Smooth muscle cell of bladder (primary cell): ENCODE measurements around the gene DHX58. TPM values are rescaled to one million over a fixed set of nuclear protein-coding genes. Genes with fewer than 3 reads are reported as not detected.

Experiments
- total RNA-seq: library from RNA; depleted of rRNA; stranded (reverse); fragments of >200 nt; gene quantifications from 2 replicates; pipeline ENCODE4 v1.2.3, GENCODE V29; 2014

DHX58 gene
- 9.8 and 10.5 TPM in 2 replicates for total RNA-seq

DNA sequence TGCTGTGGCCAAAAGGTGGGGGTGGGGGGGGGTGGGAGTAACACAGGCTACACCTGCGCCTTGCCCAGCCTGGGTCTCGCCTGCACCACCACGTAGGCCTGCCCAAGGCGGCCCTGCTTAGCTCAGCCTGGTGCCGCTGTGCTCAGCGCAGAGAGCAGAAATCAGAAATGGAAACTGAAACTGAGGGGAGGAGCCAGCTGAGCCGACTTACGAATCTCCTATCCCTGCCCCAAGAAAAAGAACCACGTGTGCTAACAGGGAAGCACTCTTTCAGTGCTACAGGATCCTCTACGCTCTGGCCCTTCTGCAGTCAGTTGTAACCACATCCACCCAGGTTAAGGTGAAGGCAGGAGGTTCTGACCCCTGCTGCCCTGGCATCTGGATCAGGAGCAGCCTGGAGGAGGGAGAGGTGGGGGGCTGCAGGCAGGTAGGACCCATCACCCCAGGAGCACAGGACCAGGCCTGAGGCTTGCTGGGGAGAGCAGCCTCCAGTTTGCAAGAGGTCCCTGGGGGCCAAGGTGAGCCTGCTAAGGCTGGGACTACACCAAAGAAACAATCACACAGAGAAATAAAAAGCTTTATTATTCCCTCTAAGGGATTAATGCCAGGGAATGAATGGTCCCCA is at the start of gene DHX58:
TSS of gene DHX58 (minus strand) at position 163 of the 625 bp plus-strand sequence. CDS start 822 bp downstream, outside the sequence.

GRCh38 chr17:42122371-42123303 is 10.1 kb upstream of the DHX58 start, which contains the start of gene HSPB9:
HSPB9 (plus strand) TSS chr17:42122804; CDS start chr17:42122851, 47 bp downstream.

DNA sequence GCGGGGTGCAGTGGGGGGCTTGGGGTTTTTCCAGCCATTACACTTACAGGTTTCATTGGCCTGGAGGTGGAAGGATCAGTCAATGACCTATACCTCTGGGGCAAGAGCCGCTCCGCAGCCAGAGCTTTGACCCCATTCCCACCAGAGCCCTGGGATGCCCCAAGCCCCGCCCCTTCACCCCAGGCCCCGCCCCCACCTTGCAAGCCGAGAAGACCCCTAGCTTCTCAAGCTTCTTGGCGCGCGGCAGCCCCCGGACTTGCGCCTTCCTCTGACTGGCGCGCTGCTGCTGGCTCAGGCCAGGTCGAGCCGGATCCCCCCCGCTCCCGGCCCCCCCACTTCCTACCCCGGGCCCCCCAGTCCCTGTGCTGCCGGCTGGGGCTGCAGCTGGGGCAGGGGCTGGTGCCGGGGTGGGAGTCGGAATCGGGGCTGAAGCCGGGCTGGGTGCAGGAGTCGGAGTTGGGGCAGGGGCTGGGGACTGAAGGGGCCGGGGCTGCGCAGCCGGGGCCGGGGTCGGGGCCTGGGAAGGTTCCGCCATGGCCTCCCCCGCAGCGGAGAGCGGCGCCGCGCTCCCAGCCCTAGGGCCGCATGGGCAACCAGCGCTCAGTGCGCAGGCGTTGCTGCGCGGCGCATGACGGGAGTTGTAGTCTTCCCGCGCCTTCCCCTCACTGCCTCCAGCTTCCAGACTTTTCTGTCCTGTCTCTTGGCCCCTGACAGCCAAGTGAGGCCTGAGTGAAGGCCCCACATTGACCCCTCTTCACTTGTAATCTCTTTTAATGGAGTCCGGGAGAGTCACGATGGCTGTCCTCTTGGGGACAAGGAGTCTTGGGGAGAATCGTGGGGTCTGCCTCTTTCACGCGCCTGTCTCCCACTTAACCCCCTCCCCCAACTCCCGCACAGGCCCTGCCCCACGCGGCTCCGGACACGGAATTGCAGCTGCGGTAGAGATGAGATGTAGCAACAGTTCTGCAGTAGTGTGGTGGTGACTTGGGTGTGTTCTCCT is 8.6 kb upstream of the DHX58 start, which contains the start of gene KAT2A:
TSS of gene KAT2A (minus strand) at position 598 of the 1,000 bp plus-strand sequence. CDS start at position 535, 63 bp downstream.

DNA sequence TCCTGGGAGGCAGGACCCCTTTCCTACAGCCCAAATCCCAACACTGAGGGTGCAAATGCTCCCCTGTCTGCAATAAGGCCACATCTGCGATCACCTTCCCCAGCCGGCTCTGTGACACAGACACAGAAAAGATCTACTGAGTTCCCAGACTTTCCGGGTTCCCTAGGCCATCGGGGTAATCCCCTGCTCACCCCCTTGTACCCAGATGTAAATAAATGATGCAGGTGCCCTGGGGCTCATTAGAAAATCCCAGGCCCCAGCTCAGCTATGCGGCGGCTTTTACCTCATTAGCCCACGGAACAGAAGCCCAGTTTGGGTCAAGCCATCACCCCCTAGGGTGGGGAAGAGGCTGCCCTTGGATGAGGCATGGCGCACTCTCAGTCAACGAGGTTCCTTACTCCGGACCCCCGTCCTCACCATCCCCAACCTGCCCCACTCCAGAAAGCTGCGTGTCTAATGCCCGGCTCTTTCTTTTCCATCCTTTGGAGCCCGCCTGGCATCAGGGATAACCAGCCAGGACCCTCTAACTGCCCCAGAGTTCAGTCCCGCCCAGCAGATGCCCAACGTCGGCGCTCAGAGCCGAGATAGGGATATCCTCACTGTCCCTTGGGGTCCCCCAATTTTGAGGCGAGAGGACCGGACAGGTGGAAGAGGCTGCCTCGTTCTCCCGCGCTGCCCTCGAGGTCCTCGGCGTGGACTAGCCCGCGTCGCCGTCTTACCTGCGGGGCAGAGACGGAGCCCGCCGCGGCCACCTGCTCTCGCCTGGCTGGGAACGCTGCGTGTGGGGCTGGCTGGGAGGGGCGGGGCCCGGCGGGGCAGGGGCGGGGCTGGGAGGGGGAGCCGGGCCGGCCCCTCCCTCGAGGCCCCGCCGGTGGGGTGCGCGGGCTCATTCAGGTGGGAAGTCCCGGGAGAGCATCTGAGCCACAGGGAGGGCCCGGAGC is 14.6 kb downstream of the DHX58 start, which contains the start of gene ZNF385C:
TSS of gene ZNF385C (minus strand) at position 783 of the 941 bp plus-strand sequence. CDS start 35,417 bp downstream, outside the sequence.

Other genes starting within 250 kb of the DHX58 start
- gene KLHL11, start 247.3 kb downstream of the DHX58 start, total RNA-seq: 26.0 and 26.2 TPM in 2 replicates
- gene ACLY, start 193.8 kb downstream of the DHX58 start, total RNA-seq: 260 and 291 TPM in 2 replicates
- gene ODAD4, start 182.1 kb downstream of the DHX58 start, total RNA-seq: 0.74 and 1.1 TPM in 2 replicates
- gene CNP, start 145.9 kb downstream of the DHX58 start, total RNA-seq: 50.9 and 64.7 TPM in 2 replicates
- 69.9 and 78.6 TPM in 2 replicates for gene DNAJC7, start 95.3 kb downstream of the DHX58 start, total RNA-seq
- gene NKIRAS2, start 92.6 kb downstream of the DHX58 start, total RNA-seq: 19.2 and 23.9 TPM in 2 replicates
- 0.09 and 0.14 TPM in 2 replicates for gene C17orf113, start 62.1 kb downstream of the DHX58 start, total RNA-seq
- under 0.01 TPM in 1 of 2 replicates, not detected in the other for gene ZNF385C, start 14.2 kb downstream of the DHX58 start, total RNA-seq
- 3.8 and 7.1 TPM in 2 replicates for gene KAT2A, start 8.7 kb upstream of the DHX58 start, total RNA-seq
- gene HSPB9, start 10.1 kb upstream of the DHX58 start, total RNA-seq: not detected in 2 replicates
- 53.9 and 58.8 TPM in 2 replicates for gene RAB5C, start 42.3 kb upstream of the DHX58 start, total RNA-seq
- under 0.01 TPM in 1 of 2 replicates, not detected in the other for gene KCNH4, start 68.4 kb upstream of the DHX58 start, total RNA-seq
- gene HCRT, start 72.7 kb upstream of the DHX58 start, total RNA-seq: not detected in 2 replicates
- 11.5 and 14.1 TPM in 2 replicates for gene GHDC, start 81.8 kb upstream of the DHX58 start, total RNA-seq
- 25.2 and 30.8 TPM in 2 replicates for gene STAT5B, start 163.7 kb upstream of the DHX58 start, total RNA-seq
- 20.2 and 26.6 TPM in 2 replicates for gene STAT5A, start 175.8 kb upstream of the DHX58 start, total RNA-seq